Caki2 (cell line): ENCODE results near the gene NOVA2. TPM values are rescaled to one million over a fixed set of nuclear protein-coding genes. Genes with fewer than 3 reads are reported as not detected.

Experiments used
- DNase-seq: peaks from one replicate; pipeline ENCODE4 v3.0.0-alpha.2; 2015; ENCODE audit warnings: low read depth
- in situ Hi-C: cut with HindIII; loops from 2 replicates; pipeline ENCODE4 v1.10.0; 2016; ENCODE audit warnings: low sequenced_read_pairs, low pct_unique_long_range_greater_than_20kb, mixed read lengths
- total RNA-seq: library from RNA; depleted of rRNA; stranded (reverse); fragments of >200 nt; shearing (Covaris generic); gene quantifications from 2 replicates; pipeline ENCODE4 v1.2.3, GENCODE V29; 2014; ENCODE audit warnings: low replicate concordance

Gene NOVA2
- total RNA-seq, 1 experiment from 2014 or later = not detected

- DNase-seq = no peak
- in situ Hi-C loops = no loop called here
Measured at GRCh38 chr19:45972947-45973540, 621 bp downstream of the NOVA2 start.

DNA sequence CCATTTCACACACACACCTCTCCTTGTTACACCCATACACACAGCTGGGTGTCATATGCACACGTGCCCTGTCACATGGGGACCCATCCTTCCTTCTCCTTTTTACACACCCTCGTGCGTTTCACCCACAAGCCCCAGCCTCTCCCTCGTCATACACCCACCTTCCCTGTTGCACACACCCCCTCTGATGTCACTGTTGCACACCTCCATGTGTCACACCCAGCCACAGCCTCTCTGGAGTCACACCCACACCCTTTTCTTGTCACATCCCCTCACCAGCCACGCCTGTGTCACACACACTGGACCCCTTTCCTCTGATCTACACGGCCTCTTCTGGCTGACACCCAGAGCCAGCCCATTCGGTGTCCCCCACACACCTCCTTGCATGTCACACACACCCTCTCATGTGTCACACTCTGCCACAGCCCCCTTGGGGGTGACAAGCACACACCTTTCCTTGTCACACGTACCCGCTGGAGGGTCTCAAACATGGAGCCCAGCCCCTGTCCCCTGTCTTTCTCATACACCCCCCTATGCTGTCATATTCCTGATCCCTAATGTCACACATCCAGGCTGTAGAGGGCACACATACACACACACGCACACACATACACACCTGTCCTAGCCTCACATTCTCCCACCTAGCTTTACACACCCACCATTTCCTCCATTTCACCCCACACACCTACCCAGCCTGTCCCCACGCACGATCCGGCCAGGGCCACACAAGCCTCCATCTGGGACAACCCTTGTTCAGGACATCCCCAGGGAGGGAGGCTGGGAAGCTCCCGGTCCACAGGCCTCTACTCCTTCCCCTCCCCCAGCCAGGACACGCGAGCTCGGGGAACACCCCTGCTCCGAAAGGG, 1.4 kb downstream of the NOVA2 start:
- in situ Hi-C loops = no loop called here
- DNase-seq = no peak

DNA sequence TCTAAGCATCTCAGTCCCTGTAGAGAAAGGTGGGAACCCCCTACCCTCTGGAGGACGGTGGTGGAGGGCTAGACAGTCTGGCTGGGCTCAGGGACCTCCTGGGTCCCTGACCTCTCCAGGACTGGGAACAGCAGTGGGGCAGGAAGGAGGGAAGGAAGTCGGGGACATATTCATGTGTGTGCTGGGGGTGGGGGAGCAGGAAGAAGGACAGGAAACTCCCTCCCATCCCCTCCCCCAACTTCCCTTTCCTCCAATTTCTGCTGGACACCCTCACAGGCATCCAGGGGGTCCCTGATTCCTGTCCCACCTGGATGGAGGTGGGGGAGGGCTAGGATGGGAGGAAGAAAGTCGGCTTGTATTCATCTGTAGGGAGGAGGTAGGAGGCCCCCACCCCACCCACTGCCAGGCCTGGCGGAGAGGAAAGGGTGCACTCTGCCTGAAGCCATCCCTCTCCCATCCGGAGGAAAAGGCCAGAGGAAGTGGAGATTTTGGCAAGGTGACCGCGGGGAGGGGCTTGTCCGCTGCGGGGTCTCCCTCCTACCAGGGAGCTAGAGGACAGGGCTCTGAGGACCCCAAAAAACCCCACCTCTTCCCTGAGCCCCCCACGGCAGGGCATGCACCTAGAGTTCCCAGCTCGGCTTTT, 2.3 kb downstream of the NOVA2 start:
- in situ Hi-C loops = no loop called here

DNA sequence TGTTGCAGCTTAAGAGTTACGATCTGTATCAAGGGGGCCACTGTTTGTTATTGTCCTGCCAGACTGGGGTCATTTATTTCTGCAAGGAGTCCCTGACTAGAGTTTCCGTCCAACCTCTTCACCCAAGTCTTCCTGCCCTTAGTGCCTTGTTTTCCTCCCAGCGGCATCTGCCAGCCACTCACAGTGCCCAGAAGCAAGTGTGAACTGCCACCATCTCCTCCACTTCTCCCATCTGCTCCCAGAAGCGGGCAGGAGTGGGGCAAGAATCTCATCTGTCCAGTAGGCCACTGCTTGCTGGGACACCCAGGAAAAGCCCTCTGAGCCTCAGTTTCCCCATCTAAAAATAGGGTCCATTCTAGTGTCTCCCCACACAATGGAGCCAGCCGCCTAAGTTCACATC, 4.0 kb downstream of the NOVA2 start:
- in situ Hi-C loops = no loop called here
- no peak for DNase-seq

More for the DNA sequence above, 2.3 kb downstream of the NOVA2 start:
- no peak for DNase-seq

- no peak for DNase-seq
- in situ Hi-C loops = no loop called here
Measured at GRCh38 chr19:45968626-45969025, 5.0 kb downstream of the NOVA2 start.

GRCh38 chr19:45967246-45967645, 6.4 kb downstream of the NOVA2 start:
- in situ Hi-C loops = no loop called here
- no peak for DNase-seq

DNA sequence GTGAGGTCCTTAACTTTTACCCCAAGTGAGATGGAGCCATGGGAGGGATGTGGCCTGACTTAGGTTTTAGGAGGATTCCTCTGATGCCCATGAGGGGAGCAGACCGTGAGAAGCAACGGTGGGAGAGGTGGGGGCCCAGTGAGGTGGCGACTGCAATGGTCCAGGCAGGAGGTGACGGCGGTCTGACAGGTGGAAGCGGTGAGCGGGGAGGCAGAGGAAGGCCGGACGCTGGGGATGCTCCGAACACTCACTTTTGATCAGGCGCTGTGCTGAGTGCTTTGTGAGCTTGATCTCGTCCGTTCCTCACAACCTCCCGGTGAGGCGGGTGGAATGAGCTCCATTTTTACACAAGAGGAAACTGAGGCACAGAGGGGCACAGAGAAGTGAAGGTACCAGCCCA, 11.6 kb downstream of the NOVA2 start:
- in situ Hi-C loops = no loop called here
- DNase-seq = no peak

DNA sequence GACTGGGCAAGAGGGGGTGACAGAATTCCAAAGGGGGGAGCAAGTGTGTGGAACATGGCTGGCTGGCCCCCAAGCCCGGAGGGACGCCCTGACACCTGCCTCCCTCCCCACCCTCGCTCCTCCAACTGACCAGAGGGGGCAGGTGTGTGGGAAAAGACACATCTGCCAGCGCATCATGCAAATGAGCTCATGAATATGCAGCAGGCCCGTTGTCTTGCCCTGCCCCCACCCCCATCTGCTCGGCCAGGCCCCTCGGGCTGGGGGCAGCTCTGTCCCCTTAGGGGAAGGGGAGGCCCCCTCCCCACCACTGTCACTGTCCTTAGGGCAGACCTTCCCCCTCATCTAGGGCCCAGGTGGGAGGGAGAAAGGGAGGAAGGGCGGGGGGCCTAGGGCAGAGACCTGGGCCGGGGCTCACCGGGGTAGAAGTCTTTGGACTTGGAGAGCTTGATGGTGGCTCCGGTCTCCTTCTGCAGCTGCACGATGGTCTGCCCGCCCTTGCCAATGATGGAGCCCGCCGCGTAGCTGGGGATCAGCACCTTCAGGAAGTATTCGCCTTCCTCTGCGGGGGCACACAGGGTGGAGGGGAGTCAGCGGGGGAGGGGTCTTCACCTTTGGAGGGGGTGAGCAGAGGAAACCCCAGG, 12.9 kb downstream of the NOVA2 start:
- DNase-seq = no peak
- in situ Hi-C loops = no loop called here

DNA sequence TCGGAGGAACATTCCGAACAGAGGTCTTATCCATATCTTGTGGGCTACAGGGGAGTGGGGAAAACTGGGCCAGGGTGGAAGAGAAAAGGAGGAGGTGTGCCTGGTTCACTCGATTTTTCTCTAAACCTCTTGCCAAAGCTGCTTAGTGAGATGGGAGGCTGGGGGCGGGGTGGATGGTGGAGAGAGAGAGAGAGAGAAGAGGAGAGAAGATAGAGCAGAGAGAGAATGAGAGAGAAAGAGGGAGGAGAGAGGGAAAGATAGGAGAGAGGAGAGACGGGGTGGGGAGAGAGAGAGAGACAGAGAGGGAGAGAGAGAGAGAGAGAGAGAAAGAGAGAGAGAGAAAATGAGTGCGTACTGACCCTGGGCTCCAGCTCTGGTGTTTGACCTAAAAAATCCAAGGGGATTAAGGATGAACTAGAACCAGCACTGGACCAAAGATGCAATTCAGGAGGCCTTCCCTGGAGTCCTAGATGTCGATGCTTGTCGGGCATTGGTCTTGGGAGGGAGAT, 14.1 kb downstream of the NOVA2 start:
- DNase-seq = no peak
- in situ Hi-C loops = no loop called here

DNA sequence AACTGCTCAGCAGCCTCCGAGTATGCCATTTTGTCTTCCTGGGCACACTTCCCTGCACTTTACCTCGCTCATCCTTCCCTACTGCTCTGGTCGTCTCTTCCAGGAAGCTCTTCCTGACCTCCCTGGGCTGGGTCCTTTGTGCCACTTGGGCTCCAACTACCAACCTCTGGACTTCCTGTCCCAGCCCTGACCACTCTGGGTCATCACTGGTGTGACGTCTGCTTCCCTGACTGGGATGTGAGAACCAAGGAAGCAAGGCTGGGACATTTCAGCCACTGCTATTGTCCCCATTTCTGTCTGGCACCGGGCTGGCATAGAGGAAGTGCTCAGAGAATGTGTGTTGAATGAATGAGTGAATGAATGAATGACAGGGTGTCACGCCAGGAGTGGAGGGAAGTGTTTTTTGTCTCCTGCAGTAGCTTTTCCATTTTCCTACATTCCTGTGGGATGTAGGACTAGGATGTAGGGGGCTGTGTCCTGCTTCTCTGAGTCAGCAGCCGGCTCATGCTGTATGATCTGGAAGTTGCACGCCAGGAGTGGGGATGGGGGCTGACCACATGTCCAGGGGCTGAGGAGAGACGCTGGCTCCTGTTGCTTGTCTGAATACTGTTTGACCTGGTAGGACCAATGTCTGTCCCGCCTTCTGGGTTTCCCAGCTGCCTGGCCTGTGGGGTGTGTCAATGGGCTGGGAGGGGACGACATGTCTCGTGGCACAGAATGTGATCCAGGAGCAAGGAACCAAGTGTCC, 14.7 kb downstream of the NOVA2 start:
- in situ Hi-C loops = no loop called here
- DNase-seq = no peak

DNA sequence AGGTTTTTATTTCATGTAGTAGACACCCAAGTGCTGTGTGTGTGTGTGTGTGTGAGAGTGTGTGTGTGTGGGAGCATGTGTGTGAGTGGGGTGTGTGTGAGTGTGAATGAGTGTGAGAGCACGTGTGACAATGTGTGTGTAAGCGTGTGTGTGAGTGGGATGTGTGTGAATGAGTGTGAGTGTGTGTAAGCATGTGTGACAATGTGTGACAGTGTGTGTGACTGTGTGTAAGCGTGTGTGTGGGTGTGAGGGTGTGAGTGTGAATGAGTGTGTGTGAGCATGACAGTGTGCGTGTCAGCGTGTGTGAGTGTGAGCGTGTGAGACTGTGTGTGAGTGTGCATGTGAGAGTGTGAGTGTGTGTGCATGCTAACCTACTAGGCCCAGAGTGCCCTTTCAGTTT, 15.3 kb downstream of the NOVA2 start:
- no peak for DNase-seq

DNA sequence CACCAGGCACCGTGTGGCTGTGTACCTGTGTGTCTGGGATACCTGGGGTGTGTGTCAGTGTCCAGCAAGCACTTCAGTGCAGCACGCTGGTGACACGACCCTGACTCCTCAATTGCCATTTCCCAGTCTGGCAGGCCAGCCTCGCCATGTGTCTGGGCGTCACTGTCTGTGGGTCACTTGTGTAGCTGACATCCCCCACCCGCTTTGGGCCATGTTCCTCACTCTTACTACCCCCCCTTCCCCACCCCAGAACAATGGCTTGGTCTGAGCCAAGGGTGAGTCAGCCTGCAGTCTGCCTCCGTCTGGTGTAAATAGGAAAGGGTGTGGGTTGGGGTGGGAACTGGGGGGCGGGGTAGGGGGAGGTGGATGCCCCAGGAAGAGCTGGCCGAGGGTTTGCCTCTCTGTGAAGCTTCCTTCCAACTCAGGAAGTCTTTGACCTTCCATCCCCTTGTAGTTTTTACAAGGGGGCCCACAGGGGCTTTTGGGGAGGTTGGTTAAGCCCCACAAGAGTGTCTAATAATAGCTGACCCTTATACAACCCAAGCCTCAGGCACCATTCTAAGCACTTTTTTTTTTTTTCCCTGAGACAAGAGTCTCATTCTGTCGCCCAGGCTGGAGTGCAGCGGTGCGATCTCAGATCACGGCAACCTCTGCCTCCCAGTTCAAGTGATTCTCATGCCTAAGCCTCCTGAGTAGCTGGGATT, 17.6 kb downstream of the NOVA2 start:
- no peak for DNase-seq
- in situ Hi-C loops = no loop called here

More for the DNA sequence above, 15.3 kb downstream of the NOVA2 start:
- in situ Hi-C loops = no loop called here

GRCh38 chr19:45954156-45954555, 19.5 kb downstream of the NOVA2 start:
- no peak for DNase-seq
- in situ Hi-C loops = no loop called here

DNA sequence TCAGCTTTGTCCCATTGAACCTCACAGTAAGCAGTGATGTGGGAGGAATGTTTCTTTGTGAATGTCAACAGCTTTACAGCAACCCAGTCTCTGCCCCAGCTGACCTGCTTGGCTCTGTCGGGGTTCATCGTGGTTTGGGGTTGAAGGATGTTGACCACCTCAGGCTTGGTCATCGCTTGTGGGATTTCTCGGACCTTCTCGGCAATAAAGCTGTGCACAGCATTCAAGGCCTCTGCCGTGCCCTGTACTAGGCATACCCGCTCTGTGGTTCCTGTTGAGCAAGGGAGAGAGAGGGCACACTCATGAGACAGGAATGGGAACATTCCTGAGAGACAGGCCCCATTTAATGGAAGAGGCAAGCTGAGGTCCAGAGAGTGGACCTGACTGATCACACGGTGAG, 20.0 kb downstream of the NOVA2 start:
- DNase-seq = no peak
- in situ Hi-C loops = no loop called here

- DNase-seq = peak; percentile 89
- in situ Hi-C loops = no loop called here
Measured at GRCh38 chr19:45952686-45953505, 20.8 kb downstream of the NOVA2 start.

- in situ Hi-C loops = no loop called here
- DNase-seq = no peak
Measured at GRCh38 chr19:45952341-45952685, 21.4 kb downstream of the NOVA2 start.

- in situ Hi-C loops = no loop called here
- no peak for DNase-seq
Measured at GRCh38 chr19:45947926-45948325, 25.7 kb downstream of the NOVA2 start.
